ENCODE results near the gene LBR.

LBR gene

DNA sequence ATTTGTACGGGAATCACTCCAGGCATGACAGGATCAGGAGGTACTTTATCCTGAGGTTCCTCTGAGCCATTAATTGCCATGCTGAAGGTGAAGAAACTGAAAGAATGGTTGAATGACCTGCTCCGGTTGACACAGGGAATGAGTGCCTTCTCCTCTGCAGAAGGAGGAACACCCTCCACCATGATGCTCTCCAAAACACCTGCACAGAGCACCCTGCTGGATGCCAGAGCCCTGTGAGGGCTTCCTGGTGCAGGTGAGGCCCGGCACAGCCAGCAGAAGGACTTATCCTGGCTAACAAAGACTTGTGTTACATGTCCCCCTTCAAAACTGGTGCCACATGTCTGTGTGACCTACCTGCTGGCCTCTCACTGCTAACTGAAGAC lies 14.3 kb upstream of the LBR start:
- DNase-seq, result no peak

DNA sequence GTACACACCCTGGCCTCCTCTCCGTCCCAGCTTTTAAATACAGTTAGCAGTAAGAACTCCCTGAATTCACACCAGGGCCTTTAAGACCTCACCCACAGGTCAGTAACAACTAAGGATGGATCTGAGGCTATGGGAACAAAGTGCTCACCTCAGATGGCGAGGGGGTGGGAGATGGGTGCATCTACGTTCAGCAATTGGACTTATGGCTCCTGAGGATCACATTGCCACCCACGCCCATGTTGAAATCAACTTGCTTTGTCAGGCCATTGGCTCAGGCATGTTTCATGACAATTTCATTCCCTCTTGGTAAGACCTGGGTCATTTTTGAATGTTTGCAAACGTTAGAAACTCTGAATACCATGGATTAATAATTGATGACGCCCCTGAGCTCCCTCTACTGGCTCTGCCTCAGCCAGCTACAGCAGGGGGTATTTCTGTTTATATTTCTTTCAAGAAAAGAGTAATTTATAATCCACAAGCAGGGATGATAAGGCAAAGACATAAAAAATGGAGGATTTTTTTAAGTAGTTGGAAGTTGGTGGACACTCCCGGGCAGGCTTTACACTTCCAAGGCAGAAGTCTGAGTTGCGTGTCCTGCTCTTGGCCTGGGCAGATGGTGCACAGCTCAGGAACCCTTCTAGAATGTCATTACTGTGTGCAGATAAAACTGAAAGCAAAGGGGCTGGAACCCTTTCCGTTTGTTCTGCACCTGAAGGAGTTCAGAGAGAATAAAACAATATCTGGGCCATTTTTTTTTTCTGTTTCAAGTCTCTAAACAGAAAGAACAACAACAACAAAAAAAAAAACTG lies 13.7 kb upstream of the LBR start:
- no peak for DNase-seq

DNA sequence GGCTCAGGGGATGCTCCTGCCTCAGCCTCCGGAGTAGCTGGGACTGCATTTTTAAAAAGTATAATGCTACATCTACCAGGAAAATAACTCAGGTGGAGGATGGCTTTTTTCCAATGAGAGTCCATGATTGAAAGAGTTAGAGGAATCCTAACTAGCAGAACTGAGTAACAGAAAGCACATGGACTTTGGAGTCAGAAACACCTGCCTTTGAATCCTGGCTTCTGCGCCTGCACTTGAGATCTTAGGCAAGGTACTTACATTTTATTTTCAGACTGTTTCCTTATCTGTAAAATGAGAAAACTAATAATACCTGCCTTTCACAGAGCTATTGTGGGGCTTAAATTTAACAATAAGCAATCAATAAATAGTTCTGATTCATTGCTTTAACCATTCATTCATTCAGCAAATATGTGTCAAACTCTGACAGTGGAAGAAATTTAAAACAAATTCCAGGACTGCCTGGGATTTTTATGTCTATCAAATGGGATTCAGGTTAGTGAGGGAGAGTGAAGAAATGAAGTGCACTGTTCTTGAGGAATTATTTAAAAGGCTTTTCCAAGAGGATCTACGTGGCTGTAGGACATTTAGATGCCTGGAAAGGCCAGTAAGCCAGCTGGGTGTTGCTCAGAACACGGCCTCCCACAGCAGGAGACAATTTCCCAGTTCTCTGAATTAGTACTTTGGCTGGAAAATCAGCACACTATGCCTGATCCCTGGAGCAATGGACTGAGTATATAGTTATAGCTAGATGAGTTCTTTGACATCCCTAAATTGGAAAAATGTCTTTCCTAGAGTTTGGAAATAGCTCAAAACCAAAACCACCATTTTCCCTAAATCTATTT lies 12.8 kb upstream of the LBR start:
- peak; percentile 31 for DNase-seq

DNA sequence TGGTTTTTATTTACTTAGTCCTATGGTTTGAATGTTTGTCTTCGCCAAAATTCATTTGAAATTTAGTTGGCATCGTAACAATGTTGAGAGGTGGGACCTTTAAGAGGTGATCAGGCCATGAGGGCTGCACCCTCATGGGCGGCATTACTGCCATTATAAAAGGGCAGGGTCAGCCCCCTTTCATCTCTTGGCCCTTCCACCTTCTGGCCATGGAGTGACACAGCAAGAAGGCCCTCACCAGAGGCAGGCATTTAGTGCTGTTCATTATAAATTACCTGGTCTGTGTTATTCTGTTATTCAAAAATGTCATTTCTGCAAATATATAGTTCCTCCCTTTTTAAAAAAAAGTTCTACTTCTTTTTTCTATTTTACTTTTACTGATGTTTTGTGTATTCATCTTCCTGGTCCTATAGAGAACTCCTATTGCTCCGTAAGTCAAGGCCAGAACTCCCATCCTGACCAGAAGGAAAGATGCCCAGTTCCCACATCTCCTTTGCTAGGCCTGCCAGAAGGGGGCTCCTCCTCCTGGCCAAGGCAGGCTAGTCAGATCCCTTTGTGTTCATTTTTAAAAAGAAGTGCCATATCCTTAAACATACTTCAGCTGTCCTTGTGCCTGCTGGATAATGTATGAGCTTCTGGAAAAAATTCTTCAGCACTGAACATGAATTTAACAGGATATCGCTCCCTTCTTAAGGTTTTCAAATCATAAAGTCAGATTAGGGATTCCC lies 10.0 kb upstream of the LBR start:
- no peak for DNase-seq

DNA sequence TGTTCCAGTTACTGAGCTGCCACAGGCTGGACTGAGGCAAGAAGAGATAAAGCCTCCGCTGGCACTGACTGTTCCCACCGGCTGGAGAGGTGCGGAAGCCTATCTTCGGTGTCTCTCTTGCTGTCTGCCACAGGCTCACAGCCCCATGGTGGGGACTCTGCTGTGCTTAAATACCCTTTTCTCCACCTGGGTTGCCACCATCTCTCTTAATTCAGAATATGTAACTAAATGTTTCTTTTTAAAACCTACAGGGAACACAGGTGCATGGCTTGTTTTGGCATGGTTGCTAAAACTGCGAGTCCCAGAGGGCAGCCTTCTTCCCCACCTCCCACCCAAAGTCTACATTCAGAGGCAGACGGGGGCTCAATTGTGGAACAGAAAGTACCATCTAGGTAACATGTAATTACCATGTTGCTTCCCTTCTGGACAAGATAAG lies 8.1 kb upstream of the LBR start:
- no peak for DNase-seq

DNA sequence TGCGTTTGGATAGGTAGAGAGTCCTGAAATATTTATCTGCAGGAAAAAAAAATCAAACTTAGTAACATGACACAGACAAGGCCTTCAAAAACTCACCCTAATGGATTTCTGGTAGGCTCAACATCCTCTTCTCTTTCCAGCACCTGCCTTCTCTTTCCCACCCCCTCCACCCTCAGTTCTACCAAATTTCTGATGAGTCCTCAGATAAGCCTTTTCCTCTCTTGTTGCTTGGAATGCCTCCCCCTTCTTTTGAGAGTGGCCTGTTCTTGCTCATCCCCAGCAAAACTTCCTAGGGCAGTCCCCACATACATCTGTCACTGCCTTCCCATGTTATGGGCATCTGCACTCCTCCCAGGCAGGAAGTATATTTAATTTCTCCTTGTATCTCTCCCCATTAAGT lies 7.6 kb upstream of the LBR start:
- DNase-seq, result no peak

DNA sequence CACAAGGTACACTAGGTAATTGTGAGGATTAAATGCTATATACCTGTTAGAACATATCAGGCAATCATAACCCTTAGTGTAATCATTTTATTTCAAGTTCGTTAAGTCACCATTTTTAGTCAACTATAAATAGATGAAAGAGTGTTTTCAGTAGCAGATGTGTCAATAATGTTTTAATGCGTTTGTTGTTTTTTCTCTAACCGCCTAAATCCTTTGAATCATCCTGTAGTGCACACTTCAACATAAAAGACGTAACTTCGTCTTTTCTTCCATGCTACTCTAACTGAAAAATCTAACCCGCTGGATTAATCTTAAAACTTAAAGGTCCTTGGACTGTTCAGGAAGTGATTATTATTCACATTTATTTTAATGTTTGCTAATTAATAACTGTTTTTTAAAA lies 7.2 kb upstream of the LBR start:
- DNase-seq, result no peak

DNA sequence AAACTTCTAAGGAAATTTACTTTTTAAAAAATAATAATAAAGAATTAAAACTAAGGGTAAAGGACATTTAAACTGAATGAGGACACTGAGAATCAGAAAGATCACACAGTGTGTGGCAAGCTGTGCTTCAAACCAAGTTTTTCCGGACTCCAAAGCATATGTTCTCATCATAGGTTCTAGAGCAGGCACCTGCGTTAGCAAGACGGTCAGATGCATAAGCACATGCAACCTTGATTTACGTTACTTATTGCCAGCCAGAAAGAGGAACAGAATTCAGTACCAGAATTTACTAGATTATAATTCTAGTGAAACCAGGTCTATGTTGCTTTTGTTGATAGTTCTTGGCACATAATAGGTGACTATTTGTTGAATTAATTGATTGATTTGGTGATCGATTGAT lies 6.2 kb upstream of the LBR start:
- DNase-seq, result no peak

DNA sequence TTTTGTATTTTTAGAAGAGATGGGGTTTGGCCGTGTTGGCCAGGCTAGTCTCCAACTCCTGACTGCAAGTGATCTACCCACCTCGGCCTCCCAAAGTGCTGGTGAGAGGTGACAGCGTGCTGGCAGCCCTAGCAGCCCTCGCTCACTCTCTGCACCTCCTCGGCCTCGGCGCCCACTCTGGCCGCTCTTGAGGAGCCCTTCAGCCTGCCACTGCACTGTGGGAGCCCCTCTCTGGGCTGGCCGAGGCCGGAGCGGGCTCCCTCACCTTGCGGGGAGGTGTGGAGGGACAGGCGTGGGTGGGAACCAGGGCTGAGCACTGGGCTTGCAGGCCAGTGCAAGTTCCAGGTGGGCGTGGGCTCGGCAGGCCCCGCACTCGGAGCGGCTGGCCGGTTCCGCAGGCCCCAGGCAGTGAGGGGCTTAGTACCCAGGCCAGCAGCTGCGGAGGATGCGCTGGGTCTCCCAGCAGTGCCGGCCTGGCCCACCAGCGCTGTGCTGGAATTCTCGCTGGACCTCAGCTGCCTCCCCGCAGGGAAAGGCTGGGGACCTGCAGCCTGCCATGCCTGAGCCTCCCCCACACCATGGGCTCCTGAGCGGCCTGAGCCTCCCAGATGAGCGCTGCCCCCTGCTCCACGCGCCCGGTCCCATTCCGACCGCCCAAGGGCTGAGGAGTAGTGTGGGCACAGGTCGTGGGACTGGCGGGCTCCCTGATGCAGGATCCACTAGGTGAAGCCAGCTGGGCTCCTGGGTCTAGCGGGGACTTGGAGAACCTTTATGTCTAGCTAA lies 3.4 kb upstream of the LBR start:
- no peak for DNase-seq

DNA sequence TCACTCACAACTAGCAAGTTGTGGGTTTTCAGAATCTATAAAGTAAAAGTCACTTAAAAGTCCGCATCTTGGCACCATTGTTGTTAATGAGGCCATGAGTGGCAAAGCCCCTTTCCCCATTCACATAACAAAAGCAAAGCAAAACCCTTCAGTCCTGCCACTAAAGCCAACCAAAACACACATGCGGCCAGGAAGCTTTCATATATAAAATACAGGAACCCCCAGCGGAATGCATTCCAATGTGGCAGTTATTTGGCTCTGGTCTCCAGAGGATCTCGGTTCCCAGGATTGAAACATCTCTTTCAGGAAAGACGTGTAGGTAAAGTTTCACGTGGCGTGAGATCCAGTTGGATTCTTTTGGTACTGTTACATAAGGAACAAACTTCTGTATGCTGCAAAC lies 2.5 kb upstream of the LBR start:
- DNase-seq, result no peak

DNA sequence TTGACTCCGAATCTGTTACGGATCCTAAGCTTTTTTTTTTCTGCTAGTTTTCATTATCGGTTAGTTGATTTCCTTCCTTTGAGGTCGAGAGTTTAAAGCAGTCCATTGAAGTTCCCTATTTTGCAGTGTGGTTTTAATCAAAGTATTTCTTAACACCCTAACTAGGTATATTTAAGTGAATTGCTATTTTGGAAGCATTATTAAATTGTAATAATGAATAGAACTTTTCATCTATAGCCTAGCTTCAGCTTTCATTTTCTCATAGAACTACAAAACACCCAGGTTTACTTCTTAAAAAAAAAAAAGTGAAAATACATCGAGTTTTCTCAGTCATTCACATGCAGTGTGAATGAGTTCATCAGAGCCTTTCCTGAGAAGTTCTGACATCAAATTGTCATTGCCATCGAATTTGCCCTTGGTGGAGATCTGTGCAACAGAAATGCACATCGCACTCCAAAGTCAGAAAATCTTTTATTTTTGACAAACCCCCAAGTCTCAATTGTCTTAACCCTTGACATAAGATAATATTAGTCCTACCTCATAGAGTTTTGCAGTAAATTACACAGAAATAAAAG lies 1.1 kb upstream of the LBR start:
- no peak for DNase-seq

DNA sequence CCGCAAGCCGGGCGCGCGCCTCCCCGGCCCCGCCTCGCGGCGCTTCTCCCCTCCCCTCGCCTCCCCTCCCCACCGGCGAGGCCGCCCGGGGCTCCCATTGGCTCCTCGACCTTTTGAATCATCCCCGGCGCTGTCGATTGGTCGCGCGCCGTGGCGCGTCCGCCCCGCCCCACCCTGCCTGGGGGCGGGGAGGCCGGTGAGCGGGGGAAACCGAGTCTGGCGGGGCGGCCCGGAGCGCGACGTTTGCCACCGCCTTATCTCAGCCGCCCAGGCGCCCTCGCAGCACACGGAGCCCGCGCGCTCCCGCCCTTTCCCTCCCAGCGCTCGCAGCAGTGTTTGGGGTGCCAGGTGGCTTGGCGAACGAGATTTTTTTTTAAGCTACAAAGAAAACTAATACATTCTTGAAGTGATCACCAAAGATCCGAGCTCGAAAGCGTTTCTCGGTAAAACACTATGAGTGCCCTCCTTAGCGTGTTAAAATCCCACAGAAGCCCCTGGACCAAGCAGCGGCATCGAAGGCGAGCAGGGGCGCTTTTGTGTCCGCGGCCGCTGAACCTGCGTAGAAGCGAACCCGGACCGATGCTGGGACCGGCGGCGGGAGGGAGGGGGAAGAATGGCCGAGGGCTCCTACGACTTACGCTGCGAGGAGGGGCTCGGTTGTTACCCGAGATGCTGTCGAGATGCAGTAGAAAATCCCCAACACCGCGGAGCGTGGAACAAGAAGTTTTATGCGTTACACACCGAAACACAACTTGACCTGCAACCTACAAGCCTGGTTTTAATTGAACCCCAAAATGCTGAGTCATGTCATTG lies 436 bp upstream of the LBR start:
- peak; percentile 84 for DNase-seq

DNA sequence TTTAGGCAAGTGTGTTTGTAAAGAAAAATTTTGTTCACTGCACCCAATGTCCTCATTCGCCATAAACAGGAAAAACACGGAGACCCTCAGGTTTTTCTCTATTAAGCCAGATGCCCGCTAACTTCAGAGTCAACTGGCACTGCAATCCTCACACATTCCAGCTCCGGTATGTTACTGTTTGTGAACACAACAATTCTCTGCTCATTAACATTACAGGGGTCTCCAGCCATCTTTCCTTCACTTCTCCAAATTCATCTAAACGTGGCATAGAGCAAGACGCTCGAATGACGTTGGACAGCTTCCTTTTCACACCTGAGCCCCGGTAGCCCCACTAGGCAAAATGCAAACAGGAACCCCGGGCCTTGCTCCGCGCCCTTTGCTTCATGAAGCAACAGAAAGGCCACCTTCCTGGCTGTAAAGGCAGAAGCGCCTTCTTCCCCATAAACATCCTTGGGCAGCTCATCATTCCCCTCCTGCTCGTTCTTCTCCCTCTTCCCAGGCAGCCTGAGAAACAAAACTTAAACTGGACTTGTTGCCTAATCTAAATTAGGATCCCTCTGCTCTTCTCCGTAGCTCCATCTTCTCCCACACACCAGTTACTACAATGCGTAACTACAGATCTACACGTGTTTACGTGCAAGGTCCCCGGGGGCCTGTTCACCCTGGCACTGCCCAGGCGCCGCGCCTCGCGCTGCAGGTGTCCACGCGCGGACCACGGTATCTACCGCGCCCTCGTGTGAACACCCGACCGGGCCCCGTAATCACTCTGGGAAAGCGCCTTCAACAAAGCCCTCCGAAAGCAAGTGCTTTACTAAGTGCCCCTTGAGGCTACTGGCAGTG lies 1.2 kb downstream of the LBR start:
- peak; percentile 42 for DNase-seq

DNA sequence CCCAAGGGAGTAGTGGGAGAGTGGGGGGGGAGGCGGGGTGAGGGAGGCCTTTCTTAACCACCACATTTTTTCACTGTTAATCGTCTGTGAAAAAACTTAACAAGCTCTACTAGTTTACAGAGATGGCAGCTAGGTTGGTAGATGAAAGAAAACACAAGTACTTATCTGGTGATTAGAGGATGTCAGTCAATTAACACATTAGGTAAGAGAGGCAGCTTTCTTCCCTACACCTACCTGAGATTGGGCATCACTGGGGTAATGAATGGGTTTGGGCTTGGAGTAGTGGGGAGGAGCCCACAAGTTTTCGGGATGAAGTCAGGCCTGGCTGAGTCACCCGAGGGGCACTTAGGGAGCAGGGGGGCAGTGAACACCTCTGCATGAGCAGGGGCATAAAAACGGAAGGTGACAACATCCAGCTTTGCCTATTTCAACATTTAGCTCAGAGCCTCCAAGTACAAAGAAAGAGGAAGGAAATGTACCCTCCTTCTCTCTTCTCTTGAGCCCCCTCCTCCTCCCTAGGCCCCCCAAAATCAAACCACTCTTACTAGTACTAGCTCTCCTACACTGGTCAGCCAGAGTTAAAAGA lies 2.5 kb downstream of the LBR start:
- no peak for DNase-seq

DNA sequence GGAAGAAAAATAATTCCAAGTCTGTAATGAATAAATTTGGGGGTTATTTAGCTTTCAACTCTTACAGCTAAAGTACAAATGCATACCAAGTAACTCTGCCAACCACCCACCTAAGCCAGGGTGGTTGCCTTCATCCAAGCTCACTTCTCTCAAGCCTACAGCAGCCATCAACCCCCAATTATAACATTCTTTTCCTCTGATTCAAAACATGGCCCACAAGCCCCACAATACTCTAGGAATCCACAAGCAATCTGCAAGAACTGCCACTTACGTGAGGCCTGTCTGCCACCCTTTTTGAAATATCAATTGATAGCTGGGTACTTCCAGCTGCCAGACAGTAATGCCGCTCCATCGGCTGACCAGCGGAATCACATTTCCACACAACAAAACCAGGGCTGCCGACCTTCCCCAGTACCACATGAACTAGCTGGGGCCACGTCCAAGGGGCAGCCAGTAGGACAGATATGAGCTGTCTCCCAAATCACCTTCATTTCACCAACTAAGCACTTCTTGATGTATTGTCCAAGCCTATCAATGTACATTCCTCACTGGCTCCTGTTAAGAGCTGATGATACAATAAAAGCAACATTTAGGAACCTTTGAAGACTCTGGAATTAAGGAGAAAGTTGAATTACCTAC lies 3.2 kb downstream of the LBR start:
- no peak for DNase-seq

DNA sequence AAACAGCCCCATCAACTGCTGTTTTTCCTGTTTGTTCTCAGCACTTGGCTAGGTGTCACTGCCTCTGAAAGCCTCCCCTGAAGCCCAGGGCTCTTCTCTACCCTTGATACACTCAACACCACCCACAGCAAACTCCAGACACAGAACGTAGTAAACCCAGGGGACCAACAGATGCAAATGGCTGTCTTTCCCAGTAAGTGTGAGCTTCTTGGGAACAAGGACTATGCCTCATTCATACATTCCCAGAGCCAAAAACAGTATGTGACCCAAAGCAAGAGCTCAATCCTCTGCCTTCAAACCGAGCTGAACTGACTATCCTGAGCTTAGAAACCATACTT lies 4.4 kb downstream of the LBR start:
- DNase-seq, result peak; percentile 40

DNA sequence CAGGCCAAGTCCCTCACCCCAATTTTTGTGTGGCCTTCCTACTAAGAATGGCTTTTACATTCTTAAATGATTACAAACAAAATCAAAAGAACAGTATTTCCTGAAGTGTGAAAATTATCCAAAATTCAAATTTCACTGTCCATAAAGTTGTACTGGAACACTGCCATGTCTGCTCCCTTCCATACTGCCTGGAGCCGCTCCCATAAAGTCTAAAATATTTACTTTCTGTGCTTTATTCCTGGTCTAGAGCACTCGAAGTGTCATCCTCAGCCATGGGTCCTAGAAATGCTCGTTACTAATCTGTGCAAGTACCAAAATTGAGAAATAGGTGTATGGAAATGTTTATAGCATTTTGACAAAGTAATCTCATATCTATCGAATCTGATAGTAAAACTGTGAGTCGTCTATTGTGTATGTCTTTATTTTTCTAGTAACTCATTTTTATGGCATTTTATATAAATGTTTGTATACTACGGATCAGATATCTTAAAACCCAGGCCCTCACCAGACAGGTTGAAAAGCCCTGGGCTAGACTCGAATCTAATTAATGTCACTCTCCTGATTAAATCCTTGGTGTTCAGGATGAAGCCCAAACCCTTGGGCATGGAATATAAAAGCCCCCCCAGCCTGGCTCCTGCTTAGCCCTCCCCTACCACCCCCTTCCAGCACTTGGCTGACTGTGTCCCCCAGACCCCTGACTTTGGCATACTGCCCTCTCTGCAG lies 4.9 kb downstream of the LBR start:
- DNase-seq, result no peak

DNA sequence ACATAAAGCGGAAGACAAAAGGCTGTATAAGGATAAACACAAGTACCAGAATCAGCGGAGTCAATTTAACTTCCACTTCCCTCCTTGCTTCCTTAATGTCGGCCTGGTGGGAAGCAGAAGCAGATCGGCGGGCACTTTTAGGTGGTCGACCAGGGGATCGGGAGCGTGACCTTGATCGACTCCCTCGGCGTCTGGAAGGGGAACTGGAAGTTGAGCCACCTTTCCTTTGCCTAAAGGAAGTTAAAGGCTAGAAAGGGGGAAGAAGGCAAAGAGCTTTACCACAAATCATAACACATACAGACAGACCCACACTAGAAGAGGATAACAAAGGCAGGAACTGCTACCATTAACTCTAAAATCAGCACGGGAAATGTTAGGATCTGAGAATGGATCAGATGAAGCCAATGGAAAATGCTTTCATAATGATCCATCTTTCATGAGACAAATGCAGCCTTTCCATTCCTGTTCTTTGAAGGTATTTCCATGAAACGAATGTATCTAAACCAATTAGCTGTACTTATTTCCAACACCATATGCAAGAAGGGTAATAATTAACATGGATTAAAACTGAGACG lies 5.7 kb downstream of the LBR start:
- DNase-seq, result no peak

DNA sequence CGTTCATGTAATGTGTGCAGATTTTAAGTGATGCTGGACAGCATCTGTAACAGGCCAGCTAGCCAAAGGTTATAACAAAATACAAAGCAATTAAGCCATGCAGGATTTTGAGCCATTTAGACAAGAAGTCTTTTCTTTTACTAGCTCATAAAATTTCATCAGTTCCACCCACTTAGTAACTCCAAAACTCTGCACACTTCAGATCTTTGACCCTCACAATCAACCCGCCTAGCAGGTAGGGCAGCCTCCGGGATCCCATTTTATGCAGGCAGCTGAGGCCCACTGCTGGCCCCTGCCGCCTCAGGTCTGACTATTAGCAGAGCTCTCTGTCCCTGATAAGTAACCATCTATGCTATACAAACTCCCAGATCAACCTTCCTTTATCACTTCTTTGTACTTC lies 9.2 kb downstream of the LBR start:
- no peak for DNase-seq

All from NCI-H510A treated with DMSO at 0.1 percent for 48 hours (cell line).